K562 (cell line): ENCODE results near the gene RBM7. TPM values are rescaled to one million over a fixed set of nuclear protein-coding genes. Genes with fewer than 3 reads are reported as not detected.

Experiments
- CCAR2 ChIP-seq: fragments of 200-400 bp; formaldehyde crosslinking; IDR thresholded peaks from 2 replicates; pipeline ENCODE4 v1.6.1; 2017; ENCODE audit warnings: mild to moderate bottlenecking, low read depth, low read length
- DPF2 ChIP-seq: fragments of 450-650 bp; IDR thresholded peaks from 2 replicates; pipeline ENCODE4 v1.6.1; 2016
- E2F8 ChIP-seq: fragments of 450-650 bp; IDR thresholded peaks from 2 replicates; pipeline ENCODE4 v1.7.1; 2018; ENCODE audit warnings: mild to moderate bottlenecking, low read depth; ENCODE audit not compliant: partially characterized antibody
- LARP7 ChIP-seq: fragments of 450-650 bp; IDR thresholded peaks from 2 replicates; pipeline ENCODE4 v1.6.1; 2016
- MEF2D ChIP-seq: conservative IDR thresholded peaks from 2 replicates; pipeline ENCODE4 v1.6.1; 2016; ENCODE audit warnings: low read depth, missing genetic modification characterization, missing compliant biosample characterization
- NELFE ChIP-seq: IDR thresholded peaks from 2 replicates; pipeline ENCODE4 v1.6.1; 2011; ENCODE audit warnings: mild to moderate bottlenecking; ENCODE audit not compliant: insufficient read depth, insufficient read length
- NFYB ChIP-seq: IDR thresholded peaks from 2 replicates; pipeline ENCODE4 v1.6.1; 2011; ENCODE audit warnings: mild to moderate bottlenecking, moderate library complexity; ENCODE audit not compliant: insufficient read length; ENCODE audit errors: extremely low read depth
- PRDM10 ChIP-seq: fragments of 450-650 bp; IDR thresholded peaks from 2 replicates; pipeline ENCODE4 v1.6.1; 2018; ENCODE audit not compliant: partially characterized antibody
- PTBP1 ChIP-seq: fragments of 200-400 bp; formaldehyde crosslinking; IDR thresholded peaks from 2 replicates; pipeline ENCODE4 v1.6.1; 2017; ENCODE audit warnings: low read depth, low read length
- SLC30A9 ChIP-seq: fragments of 250-450 bp; sonication (Bioruptor Pico); IDR thresholded peaks from 2 replicates; pipeline ENCODE4 v1.8.0; 2022; ENCODE audit warnings: mild to moderate bottlenecking, moderate library complexity
- SRF ChIP-seq, 2 experiments: fragments of 250-450, 450-650 bp in 1 of 2; sonication (Bioruptor Pico) in 1 of 2; sonication (generic) in 1 of 2; formaldehyde crosslinking; IDR thresholded peaks; 2 replicates each; pipeline versions ENCODE4 v1.5.0 to v1.5.1; 2020 to 2022; ENCODE audit warnings: mild to moderate bottlenecking in 1 of 2, missing genetic modification reagents in 1 of 2
- THRAP3 ChIP-seq: fragments of 450-650 bp; IDR thresholded peaks from 2 replicates; pipeline ENCODE4 v1.6.1; 2016; ENCODE audit warnings: mild to moderate bottlenecking, inconsistent platforms, borderline replicate concordance
- ZNF140 ChIP-seq: fragments of 250-450 bp; sonication (Bioruptor Pico); IDR thresholded peaks from 2 replicates; pipeline ENCODE4 v1.8.0; 2021; ENCODE audit warnings: moderate library complexity, mild to moderate bottlenecking, inconsistent platforms
- ZNF699 ChIP-seq: fragments of 250-450 bp; sonication (Bioruptor Pico); IDR thresholded peaks from 2 replicates; pipeline ENCODE4 v1.8.0; 2021; ENCODE audit warnings: mild to moderate bottlenecking, moderate library complexity; ENCODE audit not compliant: insufficient replicate concordance
- ZNF77 ChIP-seq: fragments of 250-450 bp; sonication (Bioruptor Pico); IDR thresholded peaks from 2 replicates; pipeline ENCODE4 v1.5.0; 2020
- polyA plus RNA-seq, 8 experiments: library from polyadenylated mRNA; depleted of rRNA in 4 of 8; stranded (reverse) in 5 of 8; unstranded in 3 of 8; fragments of >200 nt; fragmentation: Nextera tagmentation in 2 of 8; fragmentation: Illumina TruSeq in 1 of 8; extraction: Ambion mirVana in 2 of 8; extraction: Trizol in 1 of 8; gene quantifications; 2 replicates each; pipeline versions ENCODE4 v1.2.1 to v1.2.3, GENCODE V29; 2011 to 2014; ENCODE audit warnings: inconsistent platforms in 1 of 8, missing spikeins in 1 of 8
- total RNA-seq, 7 experiments: library from RNA; depleted of rRNA in 6 of 7; stranded (reverse); fragments of >200 nt in 6 of 7; fragmentation: Illumina TruSeq in 2 of 7; extraction: Trizol in 2 of 7; gene quantifications; 2 replicates each; pipeline versions ENCODE4 v1.2.1 to v1.2.3, GENCODE V29; 2011 to 2021; ENCODE audit warnings: low replicate concordance in 1 of 7
- TF ChIP-seq, protein P1 (sequence below): fragments of 200-800 bp; sonication (Bioruptor generic); IDR thresholded peaks from 2 replicates; pipeline ENCODE4 v1.6.1; 2017; ENCODE audit warnings: missing genetic modification characterization, missing compliant biosample characterization
- TF ChIP-seq, protein P2 (sequence below), 2 experiments: IDR thresholded peaks; 2 replicates each; pipeline ENCODE4 v1.6.1; 2011; ENCODE audit warnings: borderline replicate concordance in 1 of 2, control low read depth in 1 of 2, low read depth in 1 of 2, low read length in 1 of 2, mild to moderate bottlenecking in 1 of 2, mixed read lengths in 1 of 2, moderate library complexity in 1 of 2; ENCODE audit not compliant: insufficient read depth in 1 of 2, insufficient read length in 1 of 2, poor library complexity in 1 of 2, severe bottlenecking in 1 of 2; ENCODE audit errors: extremely low read depth in 1 of 2

The RBM7 gene
- total and polyA plus RNA-seq, 9 of the 15 experiments (the other 6 are each of a cell fraction or from before 2014, with no cell fraction given): 26.0 to 76.8 (median 49.6) TPM

- no peak for TF ChIP-seq E2F8
- no peak for TF ChIP-seq LARP7
- no peak for TF ChIP-seq NFYB
- TF ChIP-seq CCAR2: no peak
- no peak for TF ChIP-seq ZNF77 (CRISPR knock-in tag)
- TF ChIP-seq SRF (CRISPR knock-in tag; IDR thresholded peaks at IDR 0.05): no peak
- TF ChIP-seq, protein P1, sequence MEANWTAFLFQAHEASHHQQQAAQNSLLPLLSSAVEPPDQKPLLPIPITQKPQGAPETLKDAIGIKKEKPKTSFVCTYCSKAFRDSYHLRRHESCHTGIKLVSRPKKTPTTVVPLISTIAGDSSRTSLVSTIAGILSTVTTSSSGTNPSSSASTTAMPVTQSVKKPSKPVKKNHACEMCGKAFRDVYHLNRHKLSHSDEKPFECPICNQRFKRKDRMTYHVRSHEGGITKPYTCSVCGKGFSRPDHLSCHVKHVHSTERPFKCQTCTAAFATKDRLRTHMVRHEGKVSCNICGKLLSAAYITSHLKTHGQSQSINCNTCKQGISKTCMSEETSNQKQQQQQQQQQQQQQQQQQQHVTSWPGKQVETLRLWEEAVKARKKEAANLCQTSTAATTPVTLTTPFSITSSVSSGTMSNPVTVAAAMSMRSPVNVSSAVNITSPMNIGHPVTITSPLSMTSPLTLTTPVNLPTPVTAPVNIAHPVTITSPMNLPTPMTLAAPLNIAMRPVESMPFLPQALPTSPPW (CRISPR knock-in tag): no peak
- TF ChIP-seq SLC30A9 (CRISPR knock-in tag): no peak
- no peak for TF ChIP-seq PTBP1
- no peak for TF ChIP-seq ZNF699 (CRISPR knock-in tag)
- TF ChIP-seq, protein P2, sequence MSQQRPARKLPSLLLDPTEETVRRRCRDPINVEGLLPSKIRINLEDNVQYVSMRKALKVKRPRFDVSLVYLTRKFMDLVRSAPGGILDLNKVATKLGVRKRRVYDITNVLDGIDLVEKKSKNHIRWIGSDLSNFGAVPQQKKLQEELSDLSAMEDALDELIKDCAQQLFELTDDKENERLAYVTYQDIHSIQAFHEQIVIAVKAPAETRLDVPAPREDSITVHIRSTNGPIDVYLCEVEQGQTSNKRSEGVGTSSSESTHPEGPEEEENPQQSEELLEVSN (IDR thresholded peaks at IDR 0.05; ENCODE audit: borderline replicate concordance in 1 of 2, extremely low read depth in 1 of 2, insufficient read depth in 1 of 2, insufficient read length in 1 of 2, low read depth in 1 of 2, low read length in 1 of 2, poor library complexity in 1 of 2, severe bottlenecking in 1 of 2): no peak
- TF ChIP-seq ZNF140 (CRISPR knock-in tag): no peak
- no peak for TF ChIP-seq MEF2D (tag)
- no peak for TF ChIP-seq PRDM10
- peak; percentile 16 for TF ChIP-seq DPF2
- no peak for TF ChIP-seq THRAP3
- TF ChIP-seq NELFE: no peak
Measured at GRCh38 chr11:114440971-114441763, 40.7 kb downstream of the RBM7 start (continued).
